Esophagus squamous epithelium (tissue), 4 donors: ENCODE results near the gene C1QTNF1.

Experiments
- POLR2A ChIP-seq, 4 donors: fragments of 450-650 bp; IDR thresholded peaks; one replicate each; pipeline ENCODE4 v1.6.1; 2017; ENCODE audit warnings: antibody characterized with exemption in 4 of 4, mild to moderate bottlenecking in 4 of 4, moderate library complexity in 3 of 4
- TF ChIP-seq, protein P1 (sequence below), 6 experiments: fragments of 450-650 bp in 4 of 6; fragments of 200-600 bp in 2 of 6; sonication (generic) in 2 of 6; IDR thresholded peaks; one replicate each; pipeline ENCODE4 v1.5.1; 2016 to 2019; ENCODE audit warnings: antibody characterized with exemption in 6 of 6, mild to moderate bottlenecking in 4 of 6, moderate library complexity in 4 of 6

DNA sequence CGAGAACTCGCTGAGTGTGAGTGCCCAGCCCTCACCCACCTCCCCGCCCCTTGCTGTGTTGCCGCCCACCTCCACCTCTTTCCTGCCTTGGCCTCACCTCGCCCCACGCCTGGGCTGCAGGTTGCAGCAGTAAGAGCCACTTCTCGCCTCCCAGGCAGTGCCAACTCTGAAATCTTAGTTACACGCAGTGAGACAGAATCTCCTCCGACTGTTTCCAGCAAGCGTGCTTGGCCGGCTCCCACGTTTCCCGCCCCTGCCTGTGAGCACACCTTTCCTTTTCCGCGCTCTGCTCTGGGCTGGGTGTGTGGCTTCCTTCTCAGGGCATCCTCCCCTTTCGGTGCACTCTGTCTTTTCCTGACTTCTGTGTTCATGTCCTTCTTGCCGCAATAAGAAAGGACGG is 56.4 kb downstream of the C1QTNF1 start:
- no peak for TF ChIP-seq POLR2A (IDR thresholded peaks at IDR 0.05)
- TF ChIP-seq, protein P1, sequence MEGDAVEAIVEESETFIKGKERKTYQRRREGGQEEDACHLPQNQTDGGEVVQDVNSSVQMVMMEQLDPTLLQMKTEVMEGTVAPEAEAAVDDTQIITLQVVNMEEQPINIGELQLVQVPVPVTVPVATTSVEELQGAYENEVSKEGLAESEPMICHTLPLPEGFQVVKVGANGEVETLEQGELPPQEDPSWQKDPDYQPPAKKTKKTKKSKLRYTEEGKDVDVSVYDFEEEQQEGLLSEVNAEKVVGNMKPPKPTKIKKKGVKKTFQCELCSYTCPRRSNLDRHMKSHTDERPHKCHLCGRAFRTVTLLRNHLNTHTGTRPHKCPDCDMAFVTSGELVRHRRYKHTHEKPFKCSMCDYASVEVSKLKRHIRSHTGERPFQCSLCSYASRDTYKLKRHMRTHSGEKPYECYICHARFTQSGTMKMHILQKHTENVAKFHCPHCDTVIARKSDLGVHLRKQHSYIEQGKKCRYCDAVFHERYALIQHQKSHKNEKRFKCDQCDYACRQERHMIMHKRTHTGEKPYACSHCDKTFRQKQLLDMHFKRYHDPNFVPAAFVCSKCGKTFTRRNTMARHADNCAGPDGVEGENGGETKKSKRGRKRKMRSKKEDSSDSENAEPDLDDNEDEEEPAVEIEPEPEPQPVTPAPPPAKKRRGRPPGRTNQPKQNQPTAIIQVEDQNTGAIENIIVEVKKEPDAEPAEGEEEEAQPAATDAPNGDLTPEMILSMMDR (IDR thresholded peaks at IDR 0.05): no peak
